ENCODE results near the gene IGHMBP2. TPM values are rescaled to one million over a fixed set of nuclear protein-coding genes. Genes with fewer than 3 reads are reported as not detected.

IGHMBP2 gene
- total RNA-seq, 1 donor from 2014 or later = 30.6 TPM

DNA sequence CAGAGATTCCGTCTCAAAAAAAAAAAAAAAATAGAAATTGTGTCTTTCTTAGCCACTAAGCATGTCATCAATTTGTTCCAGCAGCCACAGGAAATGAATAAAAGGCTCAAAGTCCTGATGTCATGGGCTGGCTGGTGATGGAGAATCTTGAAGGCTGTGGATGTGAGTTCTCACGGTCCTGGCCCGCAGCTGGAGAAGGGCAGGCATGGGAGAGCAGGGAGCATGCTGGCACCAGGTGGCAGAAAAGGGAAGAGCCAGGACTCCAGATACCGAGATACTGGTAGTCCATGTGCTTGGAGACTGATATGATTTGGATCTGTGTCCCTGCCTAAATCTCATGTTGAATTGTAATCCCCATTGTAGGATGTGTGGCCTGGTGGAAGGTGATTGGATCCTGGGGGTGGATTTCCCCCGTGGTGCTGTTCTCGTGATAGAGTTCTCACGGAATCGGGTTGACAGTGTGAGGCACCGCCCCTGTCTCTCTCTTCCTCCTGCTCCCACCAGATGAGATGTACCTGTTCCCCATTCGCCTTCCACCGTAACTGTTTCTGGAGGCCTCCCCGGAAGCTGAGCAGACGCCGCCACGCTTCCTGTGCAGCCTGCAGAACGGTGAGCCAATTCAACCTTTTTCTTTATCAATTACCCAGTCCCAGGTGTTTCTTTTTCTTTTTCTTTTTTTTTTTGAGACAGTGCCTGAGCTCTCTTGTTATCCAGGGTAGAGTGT lies 59.0 kb downstream of the IGHMBP2 start:
- no peak overlapping the region for H3K27ac Mint-ChIP-seq
- TF ChIP-seq, protein P1, sequence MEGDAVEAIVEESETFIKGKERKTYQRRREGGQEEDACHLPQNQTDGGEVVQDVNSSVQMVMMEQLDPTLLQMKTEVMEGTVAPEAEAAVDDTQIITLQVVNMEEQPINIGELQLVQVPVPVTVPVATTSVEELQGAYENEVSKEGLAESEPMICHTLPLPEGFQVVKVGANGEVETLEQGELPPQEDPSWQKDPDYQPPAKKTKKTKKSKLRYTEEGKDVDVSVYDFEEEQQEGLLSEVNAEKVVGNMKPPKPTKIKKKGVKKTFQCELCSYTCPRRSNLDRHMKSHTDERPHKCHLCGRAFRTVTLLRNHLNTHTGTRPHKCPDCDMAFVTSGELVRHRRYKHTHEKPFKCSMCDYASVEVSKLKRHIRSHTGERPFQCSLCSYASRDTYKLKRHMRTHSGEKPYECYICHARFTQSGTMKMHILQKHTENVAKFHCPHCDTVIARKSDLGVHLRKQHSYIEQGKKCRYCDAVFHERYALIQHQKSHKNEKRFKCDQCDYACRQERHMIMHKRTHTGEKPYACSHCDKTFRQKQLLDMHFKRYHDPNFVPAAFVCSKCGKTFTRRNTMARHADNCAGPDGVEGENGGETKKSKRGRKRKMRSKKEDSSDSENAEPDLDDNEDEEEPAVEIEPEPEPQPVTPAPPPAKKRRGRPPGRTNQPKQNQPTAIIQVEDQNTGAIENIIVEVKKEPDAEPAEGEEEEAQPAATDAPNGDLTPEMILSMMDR (IDR thresholded peaks at IDR 0.05; ENCODE audit: unreplicated experiment) = no peak
- DNase-seq (ENCODE audit: low spot score, unreplicated experiment) = no peak
- no peaks in the 10 kb centered on the region for H3K4me1 Mint-ChIP-seq (ENCODE audit: low read depth)
- H3K27me3 Mint-ChIP-seq = peaks cover 3% of the 10 kb centered on the region
- no peaks in the 10 kb centered on the region for H3K36me3 Mint-ChIP-seq (ENCODE audit: insufficient read depth)
- no peaks in the 10 kb centered on the region for H3K9me3 Mint-ChIP-seq (ENCODE audit: low read depth)
- H3K4me3 Mint-ChIP-seq (ENCODE audit: low read depth) = no peak overlapping the region

DNA sequence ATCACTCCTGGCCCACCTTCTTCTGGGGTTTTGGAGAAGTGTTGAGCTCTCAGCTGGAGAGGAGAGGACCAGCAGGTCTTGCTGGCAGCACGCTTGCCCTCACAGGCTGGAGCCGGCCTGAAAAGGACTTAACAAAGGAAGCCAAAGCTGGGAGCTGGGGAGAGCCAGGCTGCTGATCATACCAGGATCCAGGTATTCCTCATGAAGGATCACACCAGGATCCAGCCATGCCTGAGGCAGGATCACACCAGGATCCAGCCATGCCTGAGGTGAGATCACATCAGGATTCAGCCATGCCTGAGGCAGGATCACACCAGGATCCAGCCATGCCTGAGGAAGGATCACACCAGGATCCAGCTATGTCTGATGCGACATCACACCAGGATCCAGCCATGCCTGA lies 60.1 kb downstream of the IGHMBP2 start:
- no peaks in the 10 kb centered on the region for H3K4me1 Mint-ChIP-seq (ENCODE audit: low read depth)
- H3K4me3 Mint-ChIP-seq (ENCODE audit: low read depth) = no peak overlapping the region
- H3K36me3 Mint-ChIP-seq (ENCODE audit: insufficient read depth) = no peaks in the 10 kb centered on the region
- DNase-seq (ENCODE audit: low spot score, unreplicated experiment) = no peak
- H3K27me3 Mint-ChIP-seq = peaks cover 7% of the 10 kb centered on the region
- H3K9me3 Mint-ChIP-seq (ENCODE audit: low read depth) = no peaks in the 10 kb centered on the region
- TF ChIP-seq, protein P1 (IDR thresholded peaks at IDR 0.05; ENCODE audit: unreplicated experiment) = no peak
- H3K27ac Mint-ChIP-seq = no peak overlapping the region

DNA sequence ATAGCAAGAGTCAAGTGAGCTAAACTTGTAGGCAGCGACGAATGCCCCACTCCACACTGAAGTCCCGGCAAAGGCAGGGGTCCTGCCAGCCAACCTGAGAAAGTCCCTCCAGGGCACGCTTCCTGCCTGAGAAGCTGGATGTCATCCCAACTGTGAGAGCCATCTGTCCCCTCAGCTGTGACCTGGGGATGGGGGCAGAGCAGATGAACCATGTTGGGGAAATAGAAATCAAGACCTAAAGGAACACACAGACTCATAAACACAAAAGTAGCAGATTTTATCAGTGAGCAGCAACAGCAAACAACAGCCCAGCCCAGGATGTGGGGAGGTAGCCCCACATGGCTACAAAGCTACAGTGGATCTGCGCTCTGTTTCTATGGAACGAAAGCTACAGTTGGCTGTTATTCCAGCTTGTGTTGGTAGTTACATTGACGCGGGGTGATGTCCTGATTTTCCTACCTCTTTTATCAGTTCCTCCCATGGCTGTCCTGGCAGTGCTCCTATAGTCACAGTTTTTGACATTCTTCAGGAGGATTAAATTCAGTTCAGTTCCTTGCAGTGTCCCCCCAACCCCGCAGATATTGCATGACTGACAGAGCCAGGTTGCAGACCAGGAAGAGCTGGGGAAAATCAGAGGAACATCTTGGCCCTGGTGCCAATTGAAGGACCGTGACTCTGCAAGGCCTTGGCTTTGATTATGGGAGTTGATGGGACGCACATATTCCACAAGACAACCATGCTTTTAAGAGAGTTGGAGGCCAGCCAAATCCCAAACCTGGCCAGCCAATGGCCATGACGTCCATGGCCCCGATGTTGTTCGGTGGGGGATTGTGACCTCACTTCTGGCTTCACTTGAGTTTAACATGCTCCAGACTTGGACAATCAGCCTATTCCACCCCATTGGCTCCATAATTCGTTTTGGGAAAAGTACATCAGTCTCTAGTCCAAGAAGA lies 62.5 kb downstream of the IGHMBP2 start:
- no peaks in the 10 kb centered on the region for H3K4me1 Mint-ChIP-seq (ENCODE audit: low read depth)
- H3K4me3 Mint-ChIP-seq (ENCODE audit: low read depth) = no peak overlapping the region
- TF ChIP-seq, protein P1 (IDR thresholded peaks at IDR 0.05; ENCODE audit: unreplicated experiment) = no peak
- no peaks in the 10 kb centered on the region for H3K36me3 Mint-ChIP-seq (ENCODE audit: insufficient read depth)
- DNase-seq (ENCODE audit: low spot score, unreplicated experiment) = no peak
- H3K9me3 Mint-ChIP-seq (ENCODE audit: low read depth) = no peaks in the 10 kb centered on the region
- no peak overlapping the region for H3K27ac Mint-ChIP-seq
- H3K27me3 Mint-ChIP-seq = peaks cover 7% of the 10 kb centered on the region

DNA sequence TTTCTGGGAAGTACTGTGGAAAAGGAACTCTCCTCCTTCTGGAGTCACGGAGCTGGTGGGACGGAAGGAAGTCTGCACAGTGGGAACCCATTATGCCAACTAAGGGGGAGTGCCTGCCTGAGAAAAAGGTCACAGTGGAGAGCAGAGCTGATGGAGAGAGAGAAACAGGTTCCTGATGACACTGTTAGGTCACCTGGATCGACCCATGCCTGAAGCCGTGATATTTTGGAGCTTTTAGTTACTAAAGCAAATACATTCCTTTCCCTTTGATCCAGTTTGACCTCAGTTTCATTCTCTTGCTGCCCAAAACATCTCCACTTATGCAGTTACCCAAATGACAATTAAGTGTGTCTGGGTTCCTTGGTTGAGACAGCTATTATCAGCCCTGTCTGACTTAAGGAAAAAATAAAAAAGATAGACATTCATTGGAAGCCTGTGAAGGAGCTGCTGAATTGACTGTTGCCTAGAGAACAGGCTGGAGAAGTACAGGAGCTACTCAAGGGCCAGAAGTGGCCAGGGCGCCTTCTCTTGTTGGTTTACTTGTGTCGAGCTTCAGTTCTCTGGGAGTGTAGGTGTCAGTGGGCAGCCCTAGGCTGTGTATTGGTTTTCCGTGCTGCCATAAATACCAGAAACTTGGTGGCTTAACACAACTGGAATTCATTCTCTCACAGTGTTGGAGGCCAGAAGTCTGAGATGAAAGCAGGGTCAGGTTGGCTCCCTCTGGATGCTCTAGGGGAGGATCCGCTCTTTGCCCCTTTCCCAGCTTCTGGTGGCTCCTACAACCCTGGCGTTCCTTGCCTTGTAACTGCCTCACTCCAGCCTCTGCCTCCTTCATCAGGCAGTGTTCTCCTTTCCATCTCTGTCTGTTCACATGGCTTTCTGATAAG lies 63.4 kb downstream of the IGHMBP2 start:
- Mint-ChIP-seq H3K27ac (no peak overlapping the region), H3K4me3 (ENCODE audit: low read depth) (no peak overlapping the region), H3K4me1 (ENCODE audit: low read depth) (no peaks in the 10 kb centered on the region), H3K27me3 (peaks cover 11% of the 10 kb centered on the region), H3K9me3 (ENCODE audit: low read depth) (no peaks in the 10 kb centered on the region), H3K36me3 (ENCODE audit: insufficient read depth) (no peaks in the 10 kb centered on the region)
- DNase-seq (ENCODE audit: low spot score, unreplicated experiment) = no peak
- TF ChIP-seq, protein P1 (IDR thresholded peaks at IDR 0.05; ENCODE audit: unreplicated experiment) = no peak

Measured in progenitor cell of endocrine pancreas (in vitro differentiated cells).